ENCODE data around the gene GAS2L3. TPM values are rescaled to one million over a fixed set of nuclear protein-coding genes. Genes with fewer than 3 reads are reported as not detected.
A peak's percentile ranks its signal among the peaks of the same experiment; 100 is the strongest.

Gene GAS2L3
- polyA plus RNA-seq, 1 donor (not counting 4 experiments of a cell fraction or from before 2014, with no cell fraction given): 3.6 TPM

GRCh38 chr12:100610666-100611430 is 37.4 kb downstream of the GAS2L3 start:
- no peak overlapping the region for H3K4me3 ChIP-seq (ENCODE audit: control insufficient read depth in 2 of 3, extremely low read depth in 1 of 3, insufficient read depth in 2 of 3, low read depth in 1 of 3, low read length in 3 of 3)
- H4K20me1 ChIP-seq (ENCODE audit: control insufficient read depth, extremely low read depth, insufficient read depth, low read length): no peaks in the 10 kb centered on the region
- FAIRE-seq (no peak), DNase-seq (ENCODE audit: low read depth, low spot score) (peak; percentile 9)
- no peak overlapping the region for H3K9ac ChIP-seq (ENCODE audit: control insufficient read depth, extremely low read depth, insufficient read depth, low read length)
- H3K4me2 ChIP-seq (ENCODE audit: control insufficient read depth, extremely low read depth, insufficient read depth, low read depth, low read length): no peak overlapping the region
- no peaks in the 10 kb centered on the region for H3K9me3 ChIP-seq (ENCODE audit: control insufficient read depth, low read depth, low read length)
- H3K9me1 ChIP-seq (ENCODE audit: control insufficient read depth, extremely low read depth, insufficient read depth, low read length): no peaks in the 10 kb centered on the region
- H3K36me3 ChIP-seq (ENCODE audit: control insufficient read depth in 2 of 2, extremely low read depth in 1 of 2, insufficient read depth in 2 of 2, low read length in 2 of 2): no peaks in the 10 kb centered on the region
- H3K4me1 ChIP-seq (ENCODE audit: control insufficient read depth, extremely low read depth, insufficient read depth, low read length): no peaks in the 10 kb centered on the region
- H3K27ac ChIP-seq (ENCODE audit: control insufficient read depth, insufficient read depth, low read length): no peak overlapping the region
- no peak overlapping the region for H2AFZ ChIP-seq (ENCODE audit: control insufficient read depth, low read length)
- no peaks in the 10 kb centered on the region for H3K79me2 ChIP-seq (ENCODE audit: control insufficient read depth, insufficient read depth, low read length)
- no peaks in the 10 kb centered on the region for H3K27me3 ChIP-seq (ENCODE audit: control insufficient read depth, extremely low read depth, insufficient read depth, low read length)
- TF ChIP-seq EZH2 (IDR thresholded peaks at IDR 0.05; ENCODE audit: low read length): no peak
- TF ChIP-seq CTCF (optimal IDR thresholded peaks at IDR 0.05 in 1 of 3, IDR thresholded peaks at IDR 0.05 in 1 of 3, conservative IDR thresholded peaks at IDR 0.05 in 1 of 3; ENCODE audit: extremely low read depth in 1 of 3, insufficient read depth in 2 of 3, low read length in 3 of 3): no peak
- dilution Hi-C loops (cut with MboI; ENCODE audit: extremely low pct_ligation_motif_present, low sequenced_read_pairs): no loop called here

- Histone ChIP-seq H3K9ac (ENCODE audit: control insufficient read depth, extremely low read depth, insufficient read depth, low read length) (no peak overlapping the region), H3K9me1 (ENCODE audit: control insufficient read depth, extremely low read depth, insufficient read depth, low read length) (no peaks in the 10 kb centered on the region), H3K27ac (ENCODE audit: control insufficient read depth, insufficient read depth, low read length) (no peak overlapping the region), H2AFZ (ENCODE audit: control insufficient read depth, low read length) (no peak overlapping the region), H3K4me2 (ENCODE audit: control insufficient read depth, extremely low read depth, insufficient read depth, low read depth, low read length) (no peak overlapping the region), H3K79me2 (ENCODE audit: control insufficient read depth, insufficient read depth, low read length) (no peaks in the 10 kb centered on the region), H3K4me1 (ENCODE audit: control insufficient read depth, extremely low read depth, insufficient read depth, low read length) (no peaks in the 10 kb centered on the region), H4K20me1 (ENCODE audit: control insufficient read depth, extremely low read depth, insufficient read depth, low read length) (no peaks in the 10 kb centered on the region), H3K27me3 (ENCODE audit: control insufficient read depth, extremely low read depth, insufficient read depth, low read length) (no peaks in the 10 kb centered on the region), H3K36me3 (ENCODE audit: control insufficient read depth in 2 of 2, extremely low read depth in 1 of 2, insufficient read depth in 2 of 2, low read length in 2 of 2) (no peaks in the 10 kb centered on the region), H3K4me3 (ENCODE audit: control insufficient read depth in 2 of 3, extremely low read depth in 1 of 3, insufficient read depth in 2 of 3, low read depth in 1 of 3, low read length in 3 of 3) (no peak overlapping the region), H3K9me3 (ENCODE audit: control insufficient read depth, low read depth, low read length) (no peaks in the 10 kb centered on the region)
- TF ChIP-seq EZH2 (IDR thresholded peaks at IDR 0.05; ENCODE audit: low read length) (no peak), CTCF (optimal IDR thresholded peaks at IDR 0.05 in 1 of 3, IDR thresholded peaks at IDR 0.05 in 1 of 3, conservative IDR thresholded peaks at IDR 0.05 in 1 of 3; ENCODE audit: extremely low read depth in 1 of 3, insufficient read depth in 2 of 3, low read length in 3 of 3) (no peak)
- no peak for FAIRE-seq
- no peak for DNase-seq (ENCODE audit: low read depth, low spot score)
- dilution Hi-C loops (cut with MboI; ENCODE audit: extremely low pct_ligation_motif_present, low sequenced_read_pairs): no loop called here
Measured at GRCh38 chr12:100612606-100613005, 39.1 kb downstream of the GAS2L3 start.
